Measurements from ENCODE around the gene PKD1L1.

DNA sequence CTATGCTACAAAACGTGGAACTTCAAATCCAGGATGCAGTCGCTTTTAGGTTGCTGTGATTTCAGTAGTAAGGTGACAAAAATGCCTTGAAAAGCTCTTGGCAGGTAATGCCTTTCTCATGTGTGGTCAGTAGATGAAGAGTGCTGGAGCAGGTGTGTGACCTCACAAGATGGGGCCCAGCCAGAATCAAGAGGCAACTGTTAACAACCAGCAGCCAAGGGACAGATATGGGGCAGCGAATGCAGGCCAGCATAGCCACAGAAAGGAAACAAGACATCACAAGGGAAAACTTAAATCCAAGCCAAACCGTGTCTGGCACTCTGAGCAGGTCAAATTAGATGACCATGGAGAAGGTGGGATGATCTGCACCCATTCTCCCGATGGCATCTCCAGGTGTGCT is 18.9 kb upstream of the PKD1L1 start:
- TF ChIP-seq, protein P1, sequence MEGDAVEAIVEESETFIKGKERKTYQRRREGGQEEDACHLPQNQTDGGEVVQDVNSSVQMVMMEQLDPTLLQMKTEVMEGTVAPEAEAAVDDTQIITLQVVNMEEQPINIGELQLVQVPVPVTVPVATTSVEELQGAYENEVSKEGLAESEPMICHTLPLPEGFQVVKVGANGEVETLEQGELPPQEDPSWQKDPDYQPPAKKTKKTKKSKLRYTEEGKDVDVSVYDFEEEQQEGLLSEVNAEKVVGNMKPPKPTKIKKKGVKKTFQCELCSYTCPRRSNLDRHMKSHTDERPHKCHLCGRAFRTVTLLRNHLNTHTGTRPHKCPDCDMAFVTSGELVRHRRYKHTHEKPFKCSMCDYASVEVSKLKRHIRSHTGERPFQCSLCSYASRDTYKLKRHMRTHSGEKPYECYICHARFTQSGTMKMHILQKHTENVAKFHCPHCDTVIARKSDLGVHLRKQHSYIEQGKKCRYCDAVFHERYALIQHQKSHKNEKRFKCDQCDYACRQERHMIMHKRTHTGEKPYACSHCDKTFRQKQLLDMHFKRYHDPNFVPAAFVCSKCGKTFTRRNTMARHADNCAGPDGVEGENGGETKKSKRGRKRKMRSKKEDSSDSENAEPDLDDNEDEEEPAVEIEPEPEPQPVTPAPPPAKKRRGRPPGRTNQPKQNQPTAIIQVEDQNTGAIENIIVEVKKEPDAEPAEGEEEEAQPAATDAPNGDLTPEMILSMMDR (IDR thresholded peaks at IDR 0.05): no peak
- TF ChIP-seq POLR2A (IDR thresholded peaks at IDR 0.05): no peak
